ENCODE results near the gene DEFB128.

DEFB128 gene

DNA sequence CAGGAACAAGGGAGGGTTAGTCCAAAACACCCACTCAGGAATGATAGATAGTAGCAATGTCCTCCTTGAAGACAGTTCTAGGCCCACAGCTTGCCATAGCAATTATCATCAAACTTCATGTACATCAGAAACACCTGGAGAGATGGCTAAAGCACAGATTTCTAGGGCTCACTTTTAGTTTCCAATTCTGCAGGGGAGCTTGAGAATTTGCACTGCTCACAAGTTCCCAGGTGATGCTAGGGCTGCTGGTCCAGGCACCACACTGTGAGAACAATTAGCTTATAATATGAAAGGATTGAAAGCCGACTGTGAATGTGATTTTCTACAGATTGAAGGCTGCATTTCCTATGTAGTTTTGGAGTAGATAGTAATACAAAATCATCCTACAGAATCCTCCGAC is 43.6 kb downstream of the DEFB128 start:
- no peak for DNase-seq

DNA sequence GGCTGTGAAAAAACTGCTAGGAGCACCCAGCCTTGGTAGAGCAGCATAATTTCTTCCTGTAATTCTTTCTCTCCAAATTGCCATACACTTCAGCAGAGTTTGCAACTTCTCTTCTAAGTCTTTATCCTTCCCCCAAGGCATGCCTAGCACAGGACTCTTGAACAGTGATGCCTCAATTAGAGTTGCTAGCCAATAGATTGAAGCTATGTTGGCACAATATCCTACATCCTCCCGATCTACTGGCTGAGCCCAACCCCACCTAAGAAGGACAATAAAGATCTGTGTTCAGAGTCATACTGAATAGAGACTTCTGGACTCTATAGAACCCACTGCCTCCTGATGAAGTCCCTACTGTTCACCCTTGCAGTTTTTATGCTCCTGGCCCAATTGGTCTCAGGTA is 47.2 kb downstream of the DEFB128 start, which contains the start of gene DEFB126:
DEFB126 (plus strand) TSS at position 301 of the 400 bp plus-strand sequence; CDS start at position 340, 39 bp downstream.
- no peak for DNase-seq
